Tibial artery (tissue), 4 donors: ENCODE data around the gene SORBS2.
A peak's percentile ranks its signal among the peaks of the same experiment; 100 is the strongest.

ENCODE experiments used
- DNase-seq, 2 donors: peaks; one replicate each; pipeline ENCODE4 v3.0.0-alpha.2; 2019
- H3K27ac ChIP-seq, 2 donors: fragments of 200-600 bp; sonication (generic) in 1 of 2; 1 replicate in 1 of 2; 2 replicates in 1 of 2; pipeline ENCODE4 v1.5.1; 2018 to 2019; ENCODE audit warnings: mild to moderate bottlenecking in 1 of 2
- H3K27me3 ChIP-seq, 2 donors: fragments of 200-600 bp; sonication (generic) in 1 of 2; one replicate each; pipeline versions ENCODE4 v1.5.1 to v1.6.0; 2016 to 2019
- H3K36me3 ChIP-seq, 3 donors: fragments of 200-600 bp; sonication (generic) in 2 of 3; one replicate each; pipeline ENCODE4 v1.5.1; 2016 to 2019; ENCODE audit warnings: mild to moderate bottlenecking in 2 of 3
- H3K4me1 ChIP-seq, 4 donors: fragments of 200-600 bp; sonication (generic) in 2 of 4; 1 replicate in 3 of 4; 2 replicates in 1 of 4; pipeline ENCODE4 v1.5.1; 2016 to 2019
- H3K4me3 ChIP-seq, 2 donors: fragments of 200-600 bp; sonication (generic) in 1 of 2; 1 replicate in 1 of 2; 2 replicates in 1 of 2; pipeline ENCODE4 v1.5.1; 2018 to 2019; ENCODE audit warnings: mild to moderate bottlenecking in 2 of 2
- H3K9me3 ChIP-seq, 3 donors: fragments of 200-600 bp; sonication (generic) in 1 of 3; one replicate each; pipeline ENCODE4 v1.5.1; 2016 to 2019
- intact Hi-C: fragments of 100-400 bp; cut with DNase I; formaldehyde crosslinking; loops from one replicate; pipeline ENCODE4 v1.15.0; 2023; ENCODE audit warnings: low total_unique reads
- TF ChIP-seq, protein P1 (sequence below), 2 experiments: fragments of 200-600 bp in 1 of 2; fragments of 450-650 bp in 1 of 2; IDR thresholded peaks; one replicate each; pipeline ENCODE4 v1.5.1; 2017 to 2019; ENCODE audit warnings: antibody characterized with exemption in 2 of 2, mild to moderate bottlenecking in 1 of 2, moderate library complexity in 1 of 2

Gene SORBS2

DNA sequence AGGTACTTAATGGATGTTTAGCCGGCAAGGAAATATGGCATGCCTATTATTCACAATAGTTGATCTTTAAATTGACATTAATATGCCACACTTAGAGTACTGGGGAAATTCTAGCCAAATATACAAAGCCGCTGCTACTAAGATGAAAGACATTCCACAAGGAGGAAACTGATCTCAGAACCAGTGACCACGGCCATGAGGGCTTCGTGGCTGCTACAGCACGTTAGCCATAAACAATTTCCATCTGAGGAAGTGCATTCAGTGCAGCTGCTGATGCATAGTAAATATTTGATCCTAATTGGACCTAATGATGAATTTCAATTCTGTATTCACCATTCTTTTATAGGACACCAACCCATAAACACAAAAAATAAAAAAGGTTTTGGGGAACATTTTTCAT is 59.1 kb downstream of the SORBS2 start:
- TF ChIP-seq, protein P1, sequence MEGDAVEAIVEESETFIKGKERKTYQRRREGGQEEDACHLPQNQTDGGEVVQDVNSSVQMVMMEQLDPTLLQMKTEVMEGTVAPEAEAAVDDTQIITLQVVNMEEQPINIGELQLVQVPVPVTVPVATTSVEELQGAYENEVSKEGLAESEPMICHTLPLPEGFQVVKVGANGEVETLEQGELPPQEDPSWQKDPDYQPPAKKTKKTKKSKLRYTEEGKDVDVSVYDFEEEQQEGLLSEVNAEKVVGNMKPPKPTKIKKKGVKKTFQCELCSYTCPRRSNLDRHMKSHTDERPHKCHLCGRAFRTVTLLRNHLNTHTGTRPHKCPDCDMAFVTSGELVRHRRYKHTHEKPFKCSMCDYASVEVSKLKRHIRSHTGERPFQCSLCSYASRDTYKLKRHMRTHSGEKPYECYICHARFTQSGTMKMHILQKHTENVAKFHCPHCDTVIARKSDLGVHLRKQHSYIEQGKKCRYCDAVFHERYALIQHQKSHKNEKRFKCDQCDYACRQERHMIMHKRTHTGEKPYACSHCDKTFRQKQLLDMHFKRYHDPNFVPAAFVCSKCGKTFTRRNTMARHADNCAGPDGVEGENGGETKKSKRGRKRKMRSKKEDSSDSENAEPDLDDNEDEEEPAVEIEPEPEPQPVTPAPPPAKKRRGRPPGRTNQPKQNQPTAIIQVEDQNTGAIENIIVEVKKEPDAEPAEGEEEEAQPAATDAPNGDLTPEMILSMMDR (IDR thresholded peaks at IDR 0.05) = no peak
- no peak overlapping the region for H3K27ac ChIP-seq
- no peaks in the 10 kb centered on the region for H3K27me3 ChIP-seq
- no peak for DNase-seq
- H3K9me3 ChIP-seq = no peaks in the 10 kb centered on the region
- H3K4me1 ChIP-seq = peaks cover 0 to 70% (median 23%) of the 10 kb centered on the region in 4 donors
- intact Hi-C loops = no loop called here
- no peaks in the 10 kb centered on the region for H3K36me3 ChIP-seq
- H3K4me3 ChIP-seq = no peak overlapping the region

DNA sequence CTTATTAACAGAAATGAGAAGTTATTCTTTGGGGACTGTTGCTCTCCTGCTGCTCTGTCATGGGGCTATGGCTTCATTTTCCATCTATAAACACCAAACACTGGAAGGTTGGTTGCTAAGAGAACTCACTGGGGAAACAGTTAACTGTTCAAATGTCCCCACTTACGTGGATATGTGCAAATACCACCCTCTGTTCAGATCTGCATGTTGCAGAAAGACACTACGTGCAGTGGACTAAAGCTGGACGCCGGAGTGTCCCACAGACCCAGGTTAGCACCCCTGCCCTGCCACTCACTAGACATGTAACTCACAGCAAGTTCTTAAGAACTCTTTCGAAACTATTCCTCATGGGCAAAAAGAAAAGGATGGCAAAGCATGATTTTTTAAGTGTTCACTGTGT is 62.1 kb downstream of the SORBS2 start:
- DNase-seq = no peak
- no peaks in the 10 kb centered on the region for H3K9me3 ChIP-seq
- TF ChIP-seq, protein P1 (IDR thresholded peaks at IDR 0.05) = no peak
- H3K36me3 ChIP-seq = no peaks in the 10 kb centered on the region
- no peaks in the 10 kb centered on the region for H3K27me3 ChIP-seq
- H3K4me3 ChIP-seq = no peak overlapping the region
- H3K27ac ChIP-seq = peak overlapping the region; percentile 8 to 57
- H3K4me1 ChIP-seq = peaks cover 0 to 77% (median 21%) of the 10 kb centered on the region in 4 donors
- intact Hi-C loops = no loop called here

DNA sequence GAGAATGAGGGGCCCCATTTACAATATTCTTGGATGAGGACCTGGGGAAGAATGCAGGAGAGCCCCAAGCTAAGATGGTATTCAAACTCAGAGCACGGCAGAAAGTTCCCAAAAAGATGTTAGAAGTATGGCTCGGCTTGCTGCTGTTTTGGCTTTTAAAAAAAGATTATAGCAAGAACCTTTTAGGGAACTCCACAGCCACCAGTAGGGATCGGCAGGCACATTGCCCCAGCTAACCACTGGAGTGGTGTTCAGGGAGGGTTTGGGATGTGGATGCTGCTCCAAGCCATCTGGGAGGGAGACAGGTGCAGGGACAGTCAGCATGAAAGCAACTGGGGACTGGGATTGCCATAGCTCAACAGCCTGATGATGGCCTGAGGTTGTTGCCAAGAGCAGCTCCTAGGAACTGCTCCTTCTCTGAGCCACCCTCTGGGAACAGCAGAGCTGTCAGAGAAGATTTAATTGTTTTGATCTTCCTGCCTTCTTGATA is 63.0 kb downstream of the SORBS2 start:
- Histone ChIP-seq H3K27ac (peak overlapping the region; percentile 48 to 57), H3K4me3 (no peak overlapping the region), H3K9me3 (no peaks in the 10 kb centered on the region), H3K36me3 (no peaks in the 10 kb centered on the region), H3K4me1 (peaks cover 0 to 81% (median 18%) of the 10 kb centered on the region in 4 donors), H3K27me3 (no peaks in the 10 kb centered on the region)
- TF ChIP-seq, protein P1 (IDR thresholded peaks at IDR 0.05) = no peak
- no peak for DNase-seq
- intact Hi-C loops = no loop called here

DNA sequence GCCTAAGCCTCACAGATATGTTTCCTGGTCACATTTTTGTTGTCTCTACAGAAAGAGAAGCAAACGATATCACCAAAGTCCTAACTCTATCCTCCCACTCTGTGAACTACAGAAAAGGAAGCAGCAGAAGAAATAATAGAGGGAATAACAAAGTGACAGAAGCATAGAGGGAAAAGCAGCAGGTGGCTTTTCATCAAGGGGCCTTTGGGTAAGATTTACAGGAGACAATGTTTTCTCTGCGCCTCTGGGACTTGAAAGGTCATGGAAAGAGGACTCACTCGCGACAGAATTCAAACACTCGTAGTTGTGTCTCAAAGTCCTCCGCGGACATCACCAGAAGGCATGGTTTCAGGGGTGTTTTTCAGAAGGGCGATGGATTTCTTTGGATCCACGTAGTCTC is 66.1 kb downstream of the SORBS2 start:
- Histone ChIP-seq H3K9me3 (no peaks in the 10 kb centered on the region), H3K27me3 (no peaks in the 10 kb centered on the region), H3K36me3 (no peaks in the 10 kb centered on the region), H3K27ac (peak overlapping the region in 1 of 2 donors; percentile 31), H3K4me3 (no peak overlapping the region), H3K4me1 (peaks cover 0 to 100% (median 39%) of the 10 kb centered on the region in 4 donors)
- no peak for DNase-seq
- TF ChIP-seq, protein P1 (IDR thresholded peaks at IDR 0.05) = no peak
- intact Hi-C loops = no loop called here

DNA sequence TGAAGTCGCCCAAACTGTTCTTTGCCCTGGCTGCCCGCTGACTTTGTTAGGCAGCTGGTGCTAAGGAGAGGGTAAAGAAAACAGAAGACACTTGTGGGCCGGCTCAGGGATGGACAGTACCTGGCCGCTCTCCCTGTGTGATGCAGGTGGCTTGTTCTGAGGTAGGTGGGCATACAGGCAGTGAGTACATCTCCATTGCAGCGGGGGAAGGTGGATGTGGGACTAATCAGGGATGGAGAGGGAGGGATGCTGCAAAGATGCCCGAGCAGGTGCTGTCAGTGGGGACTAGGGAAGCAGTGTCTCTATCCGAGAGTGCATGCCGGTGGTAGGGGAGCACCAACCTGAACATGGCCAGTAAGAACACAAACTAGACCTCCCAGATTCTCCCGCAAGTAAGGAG is 67.0 kb downstream of the SORBS2 start:
- H3K36me3 ChIP-seq = no peaks in the 10 kb centered on the region
- peak overlapping the region in 1 of 2 donors; percentile 84 for H3K27ac ChIP-seq
- H3K4me1 ChIP-seq = peaks cover 0 to 100% (median 43%) of the 10 kb centered on the region in 4 donors
- no peak for DNase-seq
- no peaks in the 10 kb centered on the region for H3K27me3 ChIP-seq
- TF ChIP-seq, protein P1 (IDR thresholded peaks at IDR 0.05) = no peak
- H3K4me3 ChIP-seq = no peak overlapping the region
- intact Hi-C loops = no loop called here
- H3K9me3 ChIP-seq = no peaks in the 10 kb centered on the region

DNA sequence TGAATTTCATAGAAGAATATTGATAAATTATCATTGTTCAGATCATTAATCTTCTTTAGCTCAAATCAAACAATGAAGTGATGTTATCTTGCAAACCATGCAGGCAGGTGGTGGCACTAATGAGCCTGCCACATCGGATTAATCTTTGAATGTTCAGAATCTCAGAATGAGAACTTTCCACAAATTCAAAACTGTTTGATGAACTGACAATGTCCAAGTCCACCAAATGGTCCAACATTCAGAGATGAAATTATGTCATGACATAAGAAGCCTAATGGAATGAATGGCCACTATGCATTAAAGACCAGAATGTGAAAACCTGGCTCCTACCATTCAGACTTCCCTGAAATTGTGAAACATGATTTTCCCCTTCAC is 67.5 kb downstream of the SORBS2 start:
- H3K27ac ChIP-seq = peak overlapping the region; percentile 59 to 84
- no peak for DNase-seq
- H3K9me3 ChIP-seq = no peaks in the 10 kb centered on the region
- H3K4me1 ChIP-seq = peaks cover 0 to 100% (median 46%) of the 10 kb centered on the region in 4 donors
- H3K36me3 ChIP-seq = no peaks in the 10 kb centered on the region
- H3K4me3 ChIP-seq = no peak overlapping the region
- H3K27me3 ChIP-seq = no peaks in the 10 kb centered on the region
- intact Hi-C loops = no loop called here
- TF ChIP-seq, protein P1 (IDR thresholded peaks at IDR 0.05) = no peak
